ENCODE results near the gene HIVEP3. TPM values are rescaled to one million over a fixed set of nuclear protein-coding genes. Genes with fewer than 3 reads are reported as not detected.

Gene HIVEP3
- total RNA-seq, 2 donors from 2014 or later = 4.7 to 5.8 TPM

- no peak for TF ChIP-seq CTCF (IDR thresholded peaks at IDR 0.05)
- DNase-seq (ENCODE audit: low spot score) = no peak
Measured at GRCh38 chr1:41528726-41529605, 389.8 kb downstream of the HIVEP3 start.

GRCh38 chr1:41528106-41528505 lies 390.6 kb downstream of the HIVEP3 start:
- Histone ChIP-seq H3K9me3 (no peaks in the 10 kb centered on the region), H3K36me3 (no peaks in the 10 kb centered on the region), H3K27ac (no peak overlapping the region), H3K4me1 (peaks cover 0 to 3% of the 10 kb centered on the region in 2 donors), H3K27me3 (no peaks in the 10 kb centered on the region), H3K4me3 (no peak overlapping the region)
- TF ChIP-seq CTCF (IDR thresholded peaks at IDR 0.05) = no peak
- DNase-seq (ENCODE audit: low spot score) = no peak

More at GRCh38 chr1:41528726-41529605, 389.8 kb downstream of the HIVEP3 start:
- Histone ChIP-seq H3K9me3 (no peaks in the 10 kb centered on the region), H3K27ac (no peak overlapping the region), H3K4me3 (no peak overlapping the region), H3K36me3 (no peaks in the 10 kb centered on the region), H3K4me1 (peaks cover 0 to 11% of the 10 kb centered on the region in 2 donors), H3K27me3 (no peaks in the 10 kb centered on the region)

GRCh38 chr1:41526956-41527561 lies 391.7 kb downstream of the HIVEP3 start:
- Histone ChIP-seq H3K36me3 (no peaks in the 10 kb centered on the region), H3K4me3 (no peak overlapping the region), H3K27me3 (no peaks in the 10 kb centered on the region), H3K27ac (no peak overlapping the region), H3K9me3 (no peaks in the 10 kb centered on the region), H3K4me1 (no peaks in the 10 kb centered on the region)
- no peak for TF ChIP-seq CTCF (IDR thresholded peaks at IDR 0.05)
- no peak for DNase-seq (ENCODE audit: low spot score)

GRCh38 chr1:41525891-41526587 lies 392.7 kb downstream of the HIVEP3 start:
- no peaks in the 10 kb centered on the region for H3K9me3 ChIP-seq
- TF ChIP-seq CTCF (IDR thresholded peaks at IDR 0.05) = no peak
- no peak overlapping the region for H3K4me3 ChIP-seq
- DNase-seq (ENCODE audit: low spot score) = no peak
- no peak overlapping the region for H3K27ac ChIP-seq
- H3K4me1 ChIP-seq = no peaks in the 10 kb centered on the region
- no peaks in the 10 kb centered on the region for H3K36me3 ChIP-seq
- H3K27me3 ChIP-seq = no peaks in the 10 kb centered on the region

GRCh38 chr1:41524676-41525675 lies 393.7 kb downstream of the HIVEP3 start:
- H3K4me3 ChIP-seq = no peak overlapping the region
- H3K27me3 ChIP-seq = no peaks in the 10 kb centered on the region
- H3K36me3 ChIP-seq = no peaks in the 10 kb centered on the region
- TF ChIP-seq CTCF (IDR thresholded peaks at IDR 0.05) = no peak
- DNase-seq (ENCODE audit: low spot score) = no peak
- H3K4me1 ChIP-seq = no peaks in the 10 kb centered on the region
- H3K27ac ChIP-seq = no peak overlapping the region
- no peaks in the 10 kb centered on the region for H3K9me3 ChIP-seq

All from right atrium auricular region (tissue), 2 donors.